WTC11 (cell line): ENCODE data around the gene NLGN1. TPM values are rescaled to one million over a fixed set of nuclear protein-coding genes. Genes with fewer than 3 reads are reported as not detected.

Experiments
- ATAC-seq: fragments of 200-7000 bp; cut with Tn5 transposase; 2 replicates; pipeline ENCODE4 v1.10.0; 2021; ENCODE audit warnings: mild to moderate bottlenecking, moderate library complexity
- CTCF ChIA-PET: fragments of 300-600 bp; sonication (Branson Sonifier 250); formaldehyde crosslinking; loops from one replicate; lab custom pipeline; 2021; ENCODE audit warnings: antibody characterized with exemption; lab: Charles Lee
- POLR2A ChIA-PET: fragments of 350-600 bp; sonication (Branson Sonifier 250); formaldehyde crosslinking; loops from one replicate; lab custom pipeline; 2021; ENCODE audit warnings: antibody characterized with exemption; lab: Charles Lee
- DNase-seq: peaks from one replicate; pipeline ENCODE4 v3.0.0; 2021; ENCODE audit warnings: low spot score
- H3K27ac Mint-ChIP-seq: 2 replicates; pipeline ENCODE4 v1.8.0; 2021; ENCODE audit warnings: mixed read lengths
- H3K27me3 Mint-ChIP-seq: 2 replicates; pipeline ENCODE4 v1.8.0; 2021; ENCODE audit warnings: low read depth, mild to moderate bottlenecking, moderate library complexity, mixed read lengths
- H3K36me3 Mint-ChIP-seq: 2 replicates; pipeline ENCODE4 v1.8.0; 2021; ENCODE audit warnings: mixed read lengths
- H3K4me1 Mint-ChIP-seq: 2 replicates; pipeline ENCODE4 v1.8.0; 2022; ENCODE audit warnings: mixed read lengths
- H3K4me3 Mint-ChIP-seq: 2 replicates; pipeline ENCODE4 v1.8.0; 2021; ENCODE audit warnings: mild to moderate bottlenecking, moderate library complexity, mixed read lengths
- H3K9me3 Mint-ChIP-seq: 2 replicates; pipeline ENCODE4 v1.8.0; 2021; ENCODE audit warnings: mixed read lengths
- ATF1 ChIP-seq: sonication (generic); formaldehyde crosslinking; IDR thresholded peaks from 2 replicates; pipeline ENCODE4 v1.8.1; 2023; ENCODE audit warnings: mild to moderate bottlenecking, moderate library complexity, missing genetic modification reagents
- CBFB ChIP-seq: sonication (generic); formaldehyde crosslinking; IDR thresholded peaks from 2 replicates; pipeline ENCODE4 v1.8.1; 2022; ENCODE audit warnings: mild to moderate bottlenecking, low read depth, missing genetic modification reagents
- CDX4 ChIP-seq: fragments of 250-450 bp; sonication (Bioruptor Pico); IDR thresholded peaks from 2 replicates; pipeline ENCODE4 v1.9.0; 2021; ENCODE audit warnings: moderate library complexity, mild to moderate bottlenecking, inconsistent platforms, borderline replicate concordance
- CREB1 ChIP-seq: sonication (generic); formaldehyde crosslinking; IDR thresholded peaks from 2 replicates; pipeline ENCODE4 v1.8.0; 2023; ENCODE audit warnings: mild to moderate bottlenecking, missing genetic modification reagents
- CREM ChIP-seq: sonication (generic); formaldehyde crosslinking; IDR thresholded peaks from 2 replicates; pipeline ENCODE4 v1.8.1; 2022; ENCODE audit warnings: mild to moderate bottlenecking, missing genetic modification reagents, moderate library complexity
- E2F5 ChIP-seq: sonication (generic); formaldehyde crosslinking; IDR thresholded peaks from 2 replicates; pipeline ENCODE4 v1.8.1; 2022; ENCODE audit warnings: mild to moderate bottlenecking, moderate library complexity, missing genetic modification reagents
- ERG ChIP-seq: fragments of 250-450 bp; sonication (Bioruptor Pico); IDR thresholded peaks from 2 replicates; pipeline ENCODE4 v1.8.0; 2021; ENCODE audit warnings: mild to moderate bottlenecking
- FOXJ3 ChIP-seq: sonication (generic); formaldehyde crosslinking; IDR thresholded peaks from 2 replicates; pipeline ENCODE4 v1.9.0; 2021; ENCODE audit warnings: missing genetic modification reagents, mild to moderate bottlenecking, borderline replicate concordance
- GRHL2 ChIP-seq: fragments of 250-450 bp; sonication (Bioruptor Pico); IDR thresholded peaks from 2 replicates; pipeline ENCODE4 v1.8.0; 2022; ENCODE audit warnings: mild to moderate bottlenecking, moderate library complexity; ENCODE audit not compliant: insufficient replicate concordance, severe bottlenecking
- HMGA2 ChIP-seq: fragments of 250-450 bp; sonication (Bioruptor Pico); IDR thresholded peaks from 2 replicates; pipeline ENCODE4 v1.4.0; 2021; ENCODE audit warnings: mild to moderate bottlenecking, moderate library complexity
- IRF2 ChIP-seq: sonication (generic); formaldehyde crosslinking; IDR thresholded peaks from 2 replicates; pipeline ENCODE4 v1.8.0; 2022; ENCODE audit warnings: low read depth, missing genetic modification reagents, borderline replicate concordance
- OVOL2 ChIP-seq: fragments of 250-450 bp; sonication (Bioruptor Pico); IDR thresholded peaks from 2 replicates; pipeline ENCODE4 v1.9.0; 2021; ENCODE audit warnings: mild to moderate bottlenecking, borderline replicate concordance
- RELA ChIP-seq: sonication (generic); formaldehyde crosslinking; IDR thresholded peaks from 2 replicates; pipeline ENCODE4 v1.8.1; 2022; ENCODE audit warnings: missing genetic modification reagents, mild to moderate bottlenecking, borderline replicate concordance
- STAT6 ChIP-seq: sonication (generic); formaldehyde crosslinking; conservative IDR thresholded peaks from 2 replicates; pipeline ENCODE4 v1.8.1; 2023; ENCODE audit warnings: mild to moderate bottlenecking, low read depth, missing genetic modification reagents, moderate library complexity
- TEAD4 ChIP-seq: sonication (generic); formaldehyde crosslinking; IDR thresholded peaks from 2 replicates; pipeline ENCODE4 v1.8.0; 2022; ENCODE audit warnings: mild to moderate bottlenecking, missing genetic modification reagents
- USF2 ChIP-seq: sonication (generic); formaldehyde crosslinking; IDR thresholded peaks from 2 replicates; pipeline ENCODE4 v1.8.1; 2023; ENCODE audit warnings: mild to moderate bottlenecking, missing genetic modification reagents, moderate library complexity
- ZNF121 ChIP-seq: sonication (generic); formaldehyde crosslinking; IDR thresholded peaks from 2 replicates; pipeline ENCODE4 v1.8.0; 2023; ENCODE audit warnings: missing genetic modification reagents
- ZNF423 ChIP-seq: fragments of 250-450 bp; sonication (Bioruptor Pico); IDR thresholded peaks from 2 replicates; pipeline ENCODE4 v2.1.2; 2022; ENCODE audit warnings: mild to moderate bottlenecking, moderate library complexity
- total RNA-seq: library from RNA; stranded (reverse); gene quantifications from 3 replicates; pipeline ENCODE4 v1.2.3, GENCODE V29; 2021
- TF ChIP-seq, protein P1 (sequence below): fragments of 200-600 bp; IDR thresholded peaks from 2 replicates; pipeline ENCODE4 v1.8.0; 2022; ENCODE audit warnings: antibody characterized with exemption
- TF ChIP-seq, protein P2 (sequence below): sonication (generic); formaldehyde crosslinking; IDR thresholded peaks from 2 replicates; pipeline ENCODE4 v1.8.1; 2023; ENCODE audit warnings: mild to moderate bottlenecking, missing genetic modification reagents
- TF ChIP-seq, protein P3 (sequence below): sonication (generic); formaldehyde crosslinking; IDR thresholded peaks from 2 replicates; pipeline ENCODE4 v1.8.0; 2022; ENCODE audit warnings: mild to moderate bottlenecking, missing genetic modification reagents

NLGN1 gene
- total RNA-seq, 1 experiment from 2014 or later, result 12.4 TPM

DNA sequence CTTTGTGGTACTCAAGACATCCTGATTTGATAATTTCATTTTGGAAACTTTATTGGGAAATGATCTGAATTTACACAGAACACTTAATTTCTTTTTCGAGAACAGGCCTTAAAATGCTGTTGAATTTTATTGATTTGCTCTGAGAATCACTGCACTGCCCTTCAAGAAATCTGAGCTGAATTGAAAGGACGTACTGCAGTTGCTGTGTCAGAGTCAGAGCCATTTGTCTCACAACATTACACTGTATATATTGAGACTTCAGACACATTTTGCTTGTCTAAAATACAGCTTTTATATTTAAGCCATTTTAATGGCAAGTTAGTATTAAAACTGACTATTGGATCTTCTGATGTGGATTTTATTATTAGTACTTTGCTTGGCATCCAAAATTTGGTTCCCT lies 504.1 kb downstream of the NLGN1 start:
- CTCF ChIA-PET, result no interaction called here
- peaks cover 21% of the 10 kb centered on the region for H3K4me1 Mint-ChIP-seq
- H3K36me3 Mint-ChIP-seq, result no peaks in the 10 kb centered on the region
- H3K27ac Mint-ChIP-seq, result no peak overlapping the region
- POLR2A ChIA-PET, result no interaction called here
- TF ChIP-seq CBFB (CRISPR knock-in tag) (no peak), STAT6 (CRISPR knock-in tag) (no peak), OVOL2 (CRISPR knock-in tag) (no peak), FOXJ3 (CRISPR knock-in tag) (no peak), GRHL2 (CRISPR knock-in tag) (no peak), ZNF121 (CRISPR knock-in tag) (no peak), HMGA2 (CRISPR knock-in tag) (no peak), ATF1 (CRISPR knock-in tag) (no peak), E2F5 (CRISPR knock-in tag) (no peak), CREB1 (CRISPR knock-in tag) (no peak), CDX4 (CRISPR knock-in tag) (no peak), ZNF423 (CRISPR knock-in tag) (no peak), USF2 (CRISPR knock-in tag) (no peak), TEAD4 (CRISPR knock-in tag) (no peak), CREM (CRISPR knock-in tag) (no peak)
- TF ChIP-seq, protein P1, sequence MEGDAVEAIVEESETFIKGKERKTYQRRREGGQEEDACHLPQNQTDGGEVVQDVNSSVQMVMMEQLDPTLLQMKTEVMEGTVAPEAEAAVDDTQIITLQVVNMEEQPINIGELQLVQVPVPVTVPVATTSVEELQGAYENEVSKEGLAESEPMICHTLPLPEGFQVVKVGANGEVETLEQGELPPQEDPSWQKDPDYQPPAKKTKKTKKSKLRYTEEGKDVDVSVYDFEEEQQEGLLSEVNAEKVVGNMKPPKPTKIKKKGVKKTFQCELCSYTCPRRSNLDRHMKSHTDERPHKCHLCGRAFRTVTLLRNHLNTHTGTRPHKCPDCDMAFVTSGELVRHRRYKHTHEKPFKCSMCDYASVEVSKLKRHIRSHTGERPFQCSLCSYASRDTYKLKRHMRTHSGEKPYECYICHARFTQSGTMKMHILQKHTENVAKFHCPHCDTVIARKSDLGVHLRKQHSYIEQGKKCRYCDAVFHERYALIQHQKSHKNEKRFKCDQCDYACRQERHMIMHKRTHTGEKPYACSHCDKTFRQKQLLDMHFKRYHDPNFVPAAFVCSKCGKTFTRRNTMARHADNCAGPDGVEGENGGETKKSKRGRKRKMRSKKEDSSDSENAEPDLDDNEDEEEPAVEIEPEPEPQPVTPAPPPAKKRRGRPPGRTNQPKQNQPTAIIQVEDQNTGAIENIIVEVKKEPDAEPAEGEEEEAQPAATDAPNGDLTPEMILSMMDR, result no peak
- TF ChIP-seq, protein P2, sequence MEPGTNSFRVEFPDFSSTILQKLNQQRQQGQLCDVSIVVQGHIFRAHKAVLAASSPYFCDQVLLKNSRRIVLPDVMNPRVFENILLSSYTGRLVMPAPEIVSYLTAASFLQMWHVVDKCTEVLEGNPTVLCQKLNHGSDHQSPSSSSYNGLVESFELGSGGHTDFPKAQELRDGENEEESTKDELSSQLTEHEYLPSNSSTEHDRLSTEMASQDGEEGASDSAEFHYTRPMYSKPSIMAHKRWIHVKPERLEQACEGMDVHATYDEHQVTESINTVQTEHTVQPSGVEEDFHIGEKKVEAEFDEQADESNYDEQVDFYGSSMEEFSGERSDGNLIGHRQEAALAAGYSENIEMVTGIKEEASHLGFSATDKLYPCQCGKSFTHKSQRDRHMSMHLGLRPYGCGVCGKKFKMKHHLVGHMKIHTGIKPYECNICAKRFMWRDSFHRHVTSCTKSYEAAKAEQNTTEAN (CRISPR knock-in tag), result no peak
- TF ChIP-seq, all 79 proteins: peak for 0
- Mint-ChIP-seq H3K9me3 (no peaks in the 10 kb centered on the region), H3K27me3 (no peaks in the 10 kb centered on the region), H3K4me3 (no peak overlapping the region)
- DNase-seq (no peak), ATAC-seq (no peak)

GRCh38 chr3:173902401-173902800 lies 504.9 kb downstream of the NLGN1 start:
- ChIA-PET POLR2A (no interaction called here), CTCF (no interaction called here)
- ATAC-seq (no peak), DNase-seq (no peak)
- Mint-ChIP-seq H3K27ac (no peak overlapping the region), H3K4me1 (peaks cover 18% of the 10 kb centered on the region), H3K4me3 (no peak overlapping the region), H3K27me3 (no peaks in the 10 kb centered on the region), H3K36me3 (no peaks in the 10 kb centered on the region), H3K9me3 (no peaks in the 10 kb centered on the region)
- no peak for TF ChIP-seq ERG (CRISPR knock-in tag)
- TF ChIP-seq ZNF423 (CRISPR knock-in tag), result no peak
- TF ChIP-seq IRF2 (CRISPR knock-in tag), result no peak
- TF ChIP-seq ATF1 (CRISPR knock-in tag), result no peak
- no peak for TF ChIP-seq CREM (CRISPR knock-in tag)
- TF ChIP-seq, protein P3, sequence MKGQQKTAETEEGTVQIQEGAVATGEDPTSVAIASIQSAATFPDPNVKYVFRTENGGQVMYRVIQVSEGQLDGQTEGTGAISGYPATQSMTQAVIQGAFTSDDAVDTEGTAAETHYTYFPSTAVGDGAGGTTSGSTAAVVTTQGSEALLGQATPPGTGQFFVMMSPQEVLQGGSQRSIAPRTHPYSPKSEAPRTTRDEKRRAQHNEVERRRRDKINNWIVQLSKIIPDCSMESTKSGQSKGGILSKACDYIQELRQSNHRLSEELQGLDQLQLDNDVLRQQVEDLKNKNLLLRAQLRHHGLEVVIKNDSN (CRISPR knock-in tag), result no peak
- no peak for TF ChIP-seq RELA
- TF ChIP-seq ZNF121 (CRISPR knock-in tag), result no peak
